Hepatocyte (in vitro differentiated cells): ENCODE measurements around the gene SLC10A1. TPM values are rescaled to one million over a fixed set of nuclear protein-coding genes. Genes with fewer than 3 reads are reported as not detected.

Experiments used
- DNase-seq: peaks from one replicate; pipeline ENCODE4 v3.0.0-alpha.2; 2016; ENCODE audit warnings: low spot score
- H2AFZ ChIP-seq: fragments of 200-600 bp; sonication (generic); 2 replicates; pipeline ENCODE4 v1.6.0; 2016; ENCODE audit warnings: antibody characterized with exemption, mild to moderate bottlenecking
- H3K27ac ChIP-seq: fragments of 200-600 bp; sonication (generic); 2 replicates; pipeline ENCODE4 v1.5.1; 2016; ENCODE audit warnings: mild to moderate bottlenecking
- H3K27me3 ChIP-seq: fragments of 200-600 bp; sonication (generic); 2 replicates; pipeline ENCODE4 v1.6.1; 2016
- H3K36me3 ChIP-seq: fragments of 200-600 bp; sonication (generic); replicated peaks from 2 replicates; pipeline ENCODE4 v1.5.1; 2016; ENCODE audit warnings: low read depth; ENCODE audit not compliant: insufficient read depth
- H3K4me1 ChIP-seq: fragments of 200-600 bp; sonication (generic); 2 replicates; pipeline ENCODE4 v1.5.1; 2016; ENCODE audit warnings: mild to moderate bottlenecking, moderate library complexity; ENCODE audit not compliant: insufficient read depth
- H3K4me2 ChIP-seq: fragments of 200-600 bp; sonication (generic); 2 replicates; pipeline ENCODE4 v1.6.0; 2016
- H3K4me3 ChIP-seq: fragments of 200-600 bp; sonication (generic); 2 replicates; pipeline ENCODE4 v1.5.1; 2016; ENCODE audit warnings: mild to moderate bottlenecking
- H3K79me2 ChIP-seq: fragments of 200-600 bp; sonication (generic); 2 replicates; pipeline ENCODE4 v1.6.0; 2017; ENCODE audit warnings: mild to moderate bottlenecking
- H3K9me2 ChIP-seq: fragments of 200-600 bp; sonication (generic); replicated peaks from 2 replicates; pipeline ENCODE4 v1.6.0; 2017; ENCODE audit warnings: mild to moderate bottlenecking; ENCODE audit not compliant: insufficient read depth
- H3K9me3 ChIP-seq: fragments of 200-600 bp; sonication (generic); 2 replicates; pipeline ENCODE4 v1.5.1; 2016; ENCODE audit warnings: low read depth, mild to moderate bottlenecking
- H4K20me1 ChIP-seq: fragments of 200-600 bp; sonication (generic); 2 replicates; pipeline ENCODE4 v1.6.0; 2016; ENCODE audit warnings: mild to moderate bottlenecking; ENCODE audit not compliant: insufficient read depth, poor library complexity, severe bottlenecking
- EZH2 ChIP-seq: fragments of 200-600 bp; sonication (generic); IDR thresholded peaks from 2 replicates; pipeline ENCODE4 v1.6.1; 2016; ENCODE audit warnings: antibody characterized with exemption, mild to moderate bottlenecking, borderline replicate concordance
- EZH2phosphoT487 ChIP-seq: fragments of 200-600 bp; sonication (generic); IDR thresholded peaks from one replicate; pipeline ENCODE4 v1.6.1; 2018; ENCODE audit warnings: antibody characterized with exemption, mild to moderate bottlenecking, low read depth, moderate library complexity; ENCODE audit not compliant: unreplicated experiment, severe bottlenecking
- WGBS: methylation state at CpG from one replicate; pipeline ENCODE4 v1.1.6; 2016; ENCODE audit warnings: low lambda C conversion rate; ENCODE audit errors: missing lambda C conversion rate; 5-methylcytosine and 5-hydroxymethylcytosine counted together
- polyA plus RNA-seq: library from polyadenylated mRNA; unstranded; fragments of >200 nt; fragmentation: Nextera tagmentation; extraction: Ambion mirVana; gene quantifications from 2 replicates; pipeline ENCODE4 v1.2.1, GENCODE V29; 2016
- total RNA-seq: library from RNA; depleted of rRNA; stranded (reverse); fragments of >200 nt; gene quantifications from 2 replicates; pipeline ENCODE4 v1.2.3, GENCODE V29; 2014
- TF ChIP-seq, protein P1 (sequence below): fragments of 200-600 bp; sonication (generic); IDR thresholded peaks from 2 replicates; pipeline ENCODE4 v1.5.1; 2016; ENCODE audit warnings: antibody characterized with exemption, mild to moderate bottlenecking; ENCODE audit not compliant: poor library complexity

The SLC10A1 gene
- total and polyA plus RNA-seq, 2 experiments from 2014 or later: 2.9 to 3.0 TPM

DNA sequence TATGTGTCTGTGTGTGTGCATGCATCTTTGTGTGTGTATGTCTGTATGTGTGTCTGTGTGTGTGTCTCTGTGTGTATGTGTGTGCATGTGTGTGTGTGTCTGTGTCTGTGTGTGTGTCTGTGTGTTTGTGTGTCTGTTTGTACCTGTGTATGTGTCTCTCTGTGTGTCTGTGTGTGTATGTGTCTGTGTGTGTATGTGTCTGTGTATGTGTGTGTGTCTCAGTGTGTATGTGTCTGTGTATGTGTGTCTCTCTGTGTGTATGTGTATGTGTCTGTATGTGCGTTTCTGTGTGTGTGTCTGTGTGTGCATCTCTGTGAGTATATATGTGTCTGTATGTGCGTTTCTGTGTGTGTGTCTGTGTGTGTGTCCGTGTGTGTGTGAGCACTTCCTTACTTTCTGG is 42.6 kb upstream of the SLC10A1 start:
- no peaks in the 10 kb centered on the region for H3K4me1 ChIP-seq
- H3K4me2 ChIP-seq: no peak overlapping the region
- no peaks in the 10 kb centered on the region for H3K9me2 ChIP-seq
- H3K36me3 ChIP-seq: no peaks in the 10 kb centered on the region
- H4K20me1 ChIP-seq: no peaks in the 10 kb centered on the region
- H3K79me2 ChIP-seq: no peaks in the 10 kb centered on the region
- no peak overlapping the region for H2AFZ ChIP-seq
- H3K27me3 ChIP-seq: peaks cover 3% of the 10 kb centered on the region
- H3K9me3 ChIP-seq: no peaks in the 10 kb centered on the region
- no peak overlapping the region for H3K4me3 ChIP-seq
- no peak for DNase-seq
- H3K27ac ChIP-seq: no peak overlapping the region
- TF ChIP-seq, protein P1, sequence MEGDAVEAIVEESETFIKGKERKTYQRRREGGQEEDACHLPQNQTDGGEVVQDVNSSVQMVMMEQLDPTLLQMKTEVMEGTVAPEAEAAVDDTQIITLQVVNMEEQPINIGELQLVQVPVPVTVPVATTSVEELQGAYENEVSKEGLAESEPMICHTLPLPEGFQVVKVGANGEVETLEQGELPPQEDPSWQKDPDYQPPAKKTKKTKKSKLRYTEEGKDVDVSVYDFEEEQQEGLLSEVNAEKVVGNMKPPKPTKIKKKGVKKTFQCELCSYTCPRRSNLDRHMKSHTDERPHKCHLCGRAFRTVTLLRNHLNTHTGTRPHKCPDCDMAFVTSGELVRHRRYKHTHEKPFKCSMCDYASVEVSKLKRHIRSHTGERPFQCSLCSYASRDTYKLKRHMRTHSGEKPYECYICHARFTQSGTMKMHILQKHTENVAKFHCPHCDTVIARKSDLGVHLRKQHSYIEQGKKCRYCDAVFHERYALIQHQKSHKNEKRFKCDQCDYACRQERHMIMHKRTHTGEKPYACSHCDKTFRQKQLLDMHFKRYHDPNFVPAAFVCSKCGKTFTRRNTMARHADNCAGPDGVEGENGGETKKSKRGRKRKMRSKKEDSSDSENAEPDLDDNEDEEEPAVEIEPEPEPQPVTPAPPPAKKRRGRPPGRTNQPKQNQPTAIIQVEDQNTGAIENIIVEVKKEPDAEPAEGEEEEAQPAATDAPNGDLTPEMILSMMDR: no peak
- TF ChIP-seq EZH2phosphoT487 (no peak), EZH2 (no peak)
- WGBS: 89% methylated on average over 3 of the region's 3 CpGs

DNA sequence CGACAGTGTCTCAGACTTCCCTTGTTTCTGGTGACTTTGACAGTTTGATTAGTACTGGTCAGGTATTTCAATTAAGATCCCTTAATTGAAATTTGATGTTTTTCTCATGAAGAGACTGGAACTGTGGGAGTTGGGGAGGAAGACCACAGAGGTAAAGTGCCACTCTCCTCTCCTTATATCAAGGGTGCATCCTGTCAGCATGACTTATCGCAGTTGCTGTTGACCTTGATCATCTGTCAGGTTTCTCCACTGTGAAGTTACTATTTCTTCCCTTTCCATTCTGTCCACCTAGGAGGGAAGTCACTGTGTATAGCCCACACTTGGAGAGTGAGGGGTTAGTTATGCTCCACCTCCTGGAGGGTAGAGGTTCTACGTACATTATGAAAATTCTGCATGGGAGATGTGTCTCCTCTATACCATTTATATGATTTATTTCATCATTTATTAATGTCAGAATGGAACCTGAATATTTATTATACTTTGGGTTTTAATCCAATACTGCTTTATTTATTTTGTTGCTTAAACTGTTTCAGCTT is 41.9 kb upstream of the SLC10A1 start:
- no peak overlapping the region for H3K4me2 ChIP-seq
- H3K4me3 ChIP-seq: no peak overlapping the region
- H3K9me3 ChIP-seq: no peaks in the 10 kb centered on the region
- no peaks in the 10 kb centered on the region for H3K9me2 ChIP-seq
- TF ChIP-seq EZH2 (no peak), EZH2phosphoT487 (no peak)
- TF ChIP-seq, protein P1: no peak
- H4K20me1 ChIP-seq: no peaks in the 10 kb centered on the region
- no peak for DNase-seq
- no peaks in the 10 kb centered on the region for H3K79me2 ChIP-seq
- H2AFZ ChIP-seq: no peak overlapping the region
- H3K27me3 ChIP-seq: peaks cover 3% of the 10 kb centered on the region
- H3K4me1 ChIP-seq: no peaks in the 10 kb centered on the region
- no peaks in the 10 kb centered on the region for H3K36me3 ChIP-seq
- no peak overlapping the region for H3K27ac ChIP-seq
- 93% methylated on average over 3 of the region's 3 CpGs for WGBS

DNA sequence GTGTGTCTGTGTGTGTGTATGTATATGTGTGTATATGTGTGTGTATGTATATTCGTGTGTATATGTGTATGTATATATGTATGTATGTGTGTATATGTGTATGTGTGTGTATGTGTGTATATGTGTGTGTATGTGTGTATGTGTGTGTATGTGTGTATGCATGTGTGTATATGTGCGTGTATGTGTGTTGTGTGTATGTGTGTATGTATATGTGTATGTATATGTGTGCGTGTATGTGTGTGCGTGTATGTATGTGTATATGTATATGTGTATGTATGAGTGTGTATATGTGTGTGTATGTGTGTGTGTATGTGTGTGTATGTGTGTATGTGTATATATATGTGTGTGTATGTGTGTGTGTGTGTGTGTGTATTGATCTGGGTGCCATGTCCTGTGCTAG is 31.8 kb upstream of the SLC10A1 start:
- Histone ChIP-seq H3K36me3 (no peaks in the 10 kb centered on the region), H3K9me2 (no peaks in the 10 kb centered on the region), H4K20me1 (no peaks in the 10 kb centered on the region), H3K4me1 (no peaks in the 10 kb centered on the region), H3K27me3 (no peaks in the 10 kb centered on the region), H3K4me3 (no peak overlapping the region), H3K4me2 (no peak overlapping the region), H3K79me2 (no peaks in the 10 kb centered on the region), H3K9me3 (no peaks in the 10 kb centered on the region), H2AFZ (no peak overlapping the region), H3K27ac (no peak overlapping the region)
- WGBS: 99% methylated on average over 4 of the region's 4 CpGs
- TF ChIP-seq, protein P1: no peak
- TF ChIP-seq EZH2: no peak
- TF ChIP-seq EZH2phosphoT487: no peak
- no peak for DNase-seq
